ENCODE results near the gene LAMC1.

DNA sequence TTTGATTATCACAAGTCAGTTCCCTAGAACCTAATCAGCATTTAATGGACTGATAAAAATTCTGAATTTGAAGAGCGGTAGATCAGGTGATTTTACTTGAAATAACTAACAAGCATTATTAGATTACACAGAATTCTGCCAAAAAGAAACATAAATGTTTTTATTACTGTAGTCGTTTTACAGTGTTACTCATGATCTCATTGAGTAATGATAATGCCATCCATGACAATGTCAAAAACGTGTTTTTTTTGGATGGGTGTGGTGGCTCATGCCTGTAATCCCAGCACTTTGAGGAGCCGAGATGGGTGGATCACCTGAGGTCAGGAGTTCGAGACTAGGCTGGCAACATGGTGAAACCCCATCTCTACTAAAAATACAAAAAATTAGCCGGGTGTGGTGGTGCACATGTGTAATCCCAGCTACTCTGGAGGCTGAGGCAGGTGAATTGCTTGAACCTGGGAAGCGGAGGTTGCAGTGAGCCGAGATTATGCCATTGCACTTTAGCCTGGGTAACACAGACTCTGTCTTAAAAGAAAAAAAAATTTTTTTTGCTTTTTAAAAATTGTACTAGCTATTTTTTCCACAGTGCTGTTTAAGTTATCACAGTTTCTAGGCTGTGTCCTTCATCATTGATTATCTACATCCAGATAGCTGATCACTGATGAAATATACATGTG lies 56.6 kb downstream of the LAMC1 start:
- TF ChIP-seq, protein P1, sequence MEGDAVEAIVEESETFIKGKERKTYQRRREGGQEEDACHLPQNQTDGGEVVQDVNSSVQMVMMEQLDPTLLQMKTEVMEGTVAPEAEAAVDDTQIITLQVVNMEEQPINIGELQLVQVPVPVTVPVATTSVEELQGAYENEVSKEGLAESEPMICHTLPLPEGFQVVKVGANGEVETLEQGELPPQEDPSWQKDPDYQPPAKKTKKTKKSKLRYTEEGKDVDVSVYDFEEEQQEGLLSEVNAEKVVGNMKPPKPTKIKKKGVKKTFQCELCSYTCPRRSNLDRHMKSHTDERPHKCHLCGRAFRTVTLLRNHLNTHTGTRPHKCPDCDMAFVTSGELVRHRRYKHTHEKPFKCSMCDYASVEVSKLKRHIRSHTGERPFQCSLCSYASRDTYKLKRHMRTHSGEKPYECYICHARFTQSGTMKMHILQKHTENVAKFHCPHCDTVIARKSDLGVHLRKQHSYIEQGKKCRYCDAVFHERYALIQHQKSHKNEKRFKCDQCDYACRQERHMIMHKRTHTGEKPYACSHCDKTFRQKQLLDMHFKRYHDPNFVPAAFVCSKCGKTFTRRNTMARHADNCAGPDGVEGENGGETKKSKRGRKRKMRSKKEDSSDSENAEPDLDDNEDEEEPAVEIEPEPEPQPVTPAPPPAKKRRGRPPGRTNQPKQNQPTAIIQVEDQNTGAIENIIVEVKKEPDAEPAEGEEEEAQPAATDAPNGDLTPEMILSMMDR (IDR thresholded peaks at IDR 0.05): no peak
- no peak for TF ChIP-seq POLR2A (IDR thresholded peaks at IDR 0.05)
